H54 (cell line): ENCODE measurements around the gene CPSF7.
A peak's percentile ranks its signal among the peaks of the same experiment; 100 is the strongest.

Source experiments
- DNase-seq: peaks from one replicate; pipeline ENCODE4 v3.0.0; 2011; ENCODE audit warnings: low spot score, mixed read lengths; ENCODE audit not compliant: insufficient read length
- FAIRE-seq: peaks from 3 replicates; lab custom pipeline; 2011; peaks lifted over from hg19 to GRCh38; lab: Jason Lieb, UNC
- POLR2A ChIP-seq: IDR thresholded peaks from 2 replicates; pipeline ENCODE4 v1.6.1; 2011; ENCODE audit warnings: low read depth, mild to moderate bottlenecking, low read length

CPSF7 gene

DNA sequence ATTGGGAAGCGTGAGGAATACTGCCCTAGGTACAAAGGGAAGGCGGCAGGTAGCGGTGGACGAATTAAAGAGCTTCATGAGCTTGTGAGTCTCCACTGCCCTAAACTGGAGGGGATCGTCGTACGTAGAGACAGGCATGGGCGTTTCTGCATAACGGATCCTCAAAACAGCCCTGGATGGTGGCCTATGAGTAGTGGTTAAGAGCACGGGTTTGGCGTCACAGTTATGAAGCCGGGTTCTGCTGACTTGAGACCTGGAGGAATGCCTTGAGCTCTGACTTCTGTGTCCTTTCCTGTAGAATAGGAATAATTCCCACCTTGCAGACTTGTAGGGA is 67.3 kb downstream of the CPSF7 start:
- FAIRE-seq (no peak), DNase-seq (no peak)
- no peak for TF ChIP-seq POLR2A

DNA sequence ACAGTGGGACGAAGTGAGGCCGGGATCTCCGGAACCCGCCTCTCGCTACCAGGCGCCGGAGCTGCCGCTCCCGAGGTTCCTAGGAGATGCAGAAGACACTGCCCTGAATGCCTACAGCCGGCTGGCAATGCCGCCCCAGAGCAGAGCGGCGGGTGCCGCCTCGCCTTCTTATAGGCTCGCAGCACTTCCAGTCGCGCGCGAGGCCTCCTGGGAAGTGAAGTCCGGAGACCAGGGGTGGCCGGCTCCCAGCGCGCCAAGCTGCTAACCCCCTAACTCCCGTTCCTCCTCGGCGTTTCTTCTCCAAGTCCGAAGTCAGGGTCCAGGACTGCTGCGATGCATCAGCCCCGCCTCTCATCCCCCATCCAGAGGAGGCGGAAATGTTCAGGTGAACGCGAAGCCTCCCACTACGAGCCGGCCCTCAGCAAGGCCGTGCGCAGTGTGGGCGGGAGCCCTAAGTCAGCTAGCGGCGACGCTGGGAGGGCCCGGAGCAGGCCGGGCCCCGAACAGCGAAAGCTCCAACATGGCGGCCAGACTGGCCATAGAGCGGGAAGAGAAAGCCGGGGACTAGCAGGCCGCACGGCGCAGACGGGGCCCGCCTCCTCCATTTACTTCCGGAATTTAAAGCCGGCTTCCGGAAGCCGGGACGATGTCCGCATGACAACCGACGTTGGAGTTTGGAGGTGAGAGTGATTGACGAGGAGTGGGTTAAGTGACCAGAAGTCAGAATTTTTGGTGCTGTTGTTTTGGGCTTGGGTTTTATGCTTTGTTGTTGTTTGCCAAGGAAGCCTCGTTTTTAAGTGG is 67.8 kb downstream of the CPSF7 start, which contains the start of the genes CYB561A3 and TMEM138:
TSS of gene CYB561A3 (minus strand) at position 142 of the 801 bp plus-strand sequence. CDS start 5,169 bp downstream, outside the sequence.
TSS of gene TMEM138 (plus strand) at position 634 of the 801 bp plus-strand sequence. CDS start 2,017 bp downstream, outside the sequence.
- peak; percentile 97 for TF ChIP-seq POLR2A
- peak; percentile 86 for DNase-seq
- no peak for FAIRE-seq

DNA sequence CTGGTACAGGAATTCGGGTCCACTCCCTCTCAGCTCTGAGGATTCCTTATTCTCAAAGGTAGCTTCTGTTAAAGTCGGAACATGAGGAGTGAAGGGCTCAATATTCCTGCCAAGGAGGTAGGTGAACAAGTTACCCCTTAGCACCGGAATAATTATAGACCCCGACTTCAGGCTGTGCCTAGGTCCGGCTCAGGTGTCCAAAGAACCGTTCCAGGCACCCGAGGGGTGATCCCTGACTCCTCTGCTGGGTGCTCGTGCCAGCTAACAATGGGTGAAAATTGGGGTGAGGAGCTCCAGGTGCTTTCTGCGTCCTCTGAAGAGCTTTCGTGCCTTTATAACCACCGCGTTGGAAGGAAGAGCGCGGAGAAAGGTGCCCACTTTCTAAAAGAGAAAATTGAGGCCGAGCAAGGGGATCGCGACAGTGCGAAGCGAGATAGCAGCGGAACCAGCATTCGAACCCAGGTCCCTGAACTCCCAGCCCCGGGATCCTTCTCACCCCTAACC is 68.5 kb downstream of the CPSF7 start:
- TF ChIP-seq POLR2A = no peak
- DNase-seq (no peak), FAIRE-seq (no peak)

GRCh38 chr11:61359516-61359915 is 70.3 kb downstream of the CPSF7 start:
- DNase-seq = no peak
- FAIRE-seq = no peak
- TF ChIP-seq POLR2A = no peak

DNA sequence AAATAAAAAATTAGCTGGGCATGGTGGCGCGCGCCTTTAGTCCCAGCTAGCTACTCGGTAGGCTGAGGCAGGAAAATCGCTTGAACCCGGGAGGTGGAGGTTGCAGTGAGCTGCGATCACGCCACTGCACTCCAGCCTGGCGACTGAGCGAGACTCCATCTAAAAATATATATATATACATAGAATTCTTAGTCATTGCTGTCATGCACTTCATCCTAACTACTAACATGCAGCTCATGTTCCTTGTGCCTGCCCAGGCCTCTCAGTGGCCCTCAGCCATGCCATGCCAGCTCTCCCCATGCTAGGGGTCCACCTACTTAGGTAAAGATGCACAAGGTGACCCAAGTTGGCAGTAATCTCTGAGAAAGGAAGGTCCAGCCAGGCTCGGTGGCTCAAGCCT is 71.2 kb downstream of the CPSF7 start:
- TF ChIP-seq POLR2A = no peak
- DNase-seq = no peak
- no peak for FAIRE-seq

GRCh38 chr11:61357894-61358239 is 71.9 kb downstream of the CPSF7 start:
- no peak for FAIRE-seq
- DNase-seq = no peak
- no peak for TF ChIP-seq POLR2A

DNA sequence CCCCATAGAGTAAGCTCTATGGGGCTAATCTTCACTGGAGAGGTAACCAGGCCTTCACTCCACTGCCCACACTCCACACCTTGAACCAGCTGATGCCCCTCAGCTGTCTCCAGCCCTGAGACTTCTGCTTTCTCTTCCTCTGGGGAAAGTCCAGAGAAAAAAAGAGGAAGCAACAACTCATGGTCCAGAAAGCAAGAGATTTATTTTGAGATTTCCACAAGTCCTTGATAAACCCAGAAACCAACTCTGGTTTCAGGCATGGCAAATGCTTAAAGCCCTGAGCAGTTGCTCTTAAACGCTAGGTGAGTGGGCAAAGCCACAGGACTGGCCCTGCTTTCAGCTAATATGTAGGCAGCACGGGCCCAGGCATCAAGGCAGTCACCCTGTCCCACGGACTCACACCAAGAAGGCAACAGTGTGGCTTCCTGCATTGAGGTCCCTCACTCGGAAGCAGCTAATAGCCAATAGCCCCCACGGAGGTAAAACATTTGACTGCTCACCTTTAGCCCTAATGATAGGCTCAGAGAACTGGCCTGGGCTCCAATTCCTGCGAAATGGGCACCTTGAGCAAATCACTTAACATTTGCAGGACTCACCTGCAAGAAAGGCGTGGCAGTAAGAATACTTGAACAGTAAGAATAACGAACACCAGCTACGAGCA is 72.4 kb downstream of the CPSF7 start:
- no peak for TF ChIP-seq POLR2A
- FAIRE-seq = no peak
- DNase-seq = no peak

DNA sequence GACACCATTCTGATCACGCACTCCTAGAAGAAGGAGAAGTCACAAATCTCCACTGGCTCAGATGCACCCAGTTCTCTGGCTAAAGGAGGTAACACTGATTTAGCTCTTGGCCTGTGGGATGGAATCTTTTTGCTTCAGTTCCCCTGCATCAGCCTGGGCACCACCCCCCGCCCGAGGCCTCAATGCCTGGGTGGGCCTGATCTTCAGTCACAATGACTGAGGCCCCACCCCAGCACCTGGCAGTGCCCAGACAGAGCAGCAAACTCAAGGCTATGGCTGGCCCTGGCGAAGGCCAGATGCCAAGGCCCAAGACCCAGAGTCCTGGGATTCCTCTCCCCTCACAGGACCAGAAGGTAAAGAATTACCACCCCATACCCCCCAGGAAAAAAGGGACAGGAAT is 73.1 kb downstream of the CPSF7 start:
- no peak for FAIRE-seq

DNA sequence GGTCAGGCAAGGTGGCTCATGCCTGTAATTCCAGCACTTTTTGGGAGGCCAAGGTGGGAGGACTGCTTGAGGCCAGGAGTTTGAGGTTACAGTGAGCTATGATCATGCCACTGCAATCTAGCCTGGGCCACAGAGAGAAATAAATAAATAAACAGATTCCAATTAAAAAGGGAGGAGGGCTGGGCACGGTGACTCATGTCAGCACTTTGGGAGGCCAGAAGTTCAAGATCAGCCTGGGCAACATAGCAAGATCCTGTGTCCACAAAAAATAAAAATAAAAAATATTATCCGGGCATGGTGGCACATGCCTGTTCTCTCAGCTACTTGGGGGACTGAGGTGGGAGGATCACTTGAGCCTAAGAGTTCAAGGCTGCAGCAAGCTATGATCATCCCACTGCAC is 75.6 kb downstream of the CPSF7 start:
- FAIRE-seq = no peak
- TF ChIP-seq POLR2A = no peak

More for the DNA sequence above, 73.1 kb downstream of the CPSF7 start:
- TF ChIP-seq POLR2A = no peak
- no peak for DNase-seq

DNA sequence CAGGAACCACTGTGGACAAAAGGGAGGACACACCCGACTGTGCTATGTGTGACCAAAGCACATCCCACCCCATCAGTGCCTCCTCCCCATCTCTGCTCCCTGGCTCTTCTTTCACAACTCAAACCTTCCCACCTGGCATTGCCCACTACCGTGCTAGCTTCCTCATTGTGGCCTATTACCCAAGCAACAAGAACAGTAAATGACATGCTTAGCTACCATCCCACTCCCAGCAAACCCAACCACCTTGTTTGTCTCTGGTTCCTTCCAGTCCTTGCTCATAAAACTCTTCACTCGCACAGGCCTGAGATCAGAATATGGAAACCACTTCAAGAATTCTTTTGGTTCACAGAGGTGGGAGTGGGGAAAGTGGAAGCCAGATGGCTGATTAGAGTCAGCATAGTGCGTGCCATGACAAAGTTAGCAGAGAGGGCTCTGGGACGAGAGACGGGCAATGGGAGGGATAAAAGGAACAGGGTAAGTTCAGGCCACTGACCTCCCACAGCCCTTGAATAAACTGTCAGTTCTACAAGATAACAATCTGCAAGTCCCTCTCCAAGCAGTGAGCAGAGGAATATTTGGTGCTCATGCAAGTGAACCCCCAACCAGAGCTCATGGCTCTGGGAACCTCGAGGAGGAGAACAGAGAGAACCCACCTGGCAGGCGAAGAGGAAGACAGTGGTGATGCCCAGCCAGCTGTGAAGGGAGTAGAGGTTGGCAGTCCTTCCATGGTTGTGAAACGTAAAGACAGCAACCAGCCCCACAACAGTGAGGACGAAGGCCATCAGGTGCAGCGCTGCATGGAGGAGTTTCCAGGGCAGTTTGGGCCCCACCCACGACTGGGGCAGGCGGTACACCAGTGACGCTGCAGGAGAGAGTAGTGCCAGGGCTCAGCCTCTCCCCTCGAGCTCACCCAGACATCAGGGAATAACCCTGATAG is 76.4 kb downstream of the CPSF7 start:
- DNase-seq = no peak
- no peak for FAIRE-seq

More for the DNA sequence above, 75.6 kb downstream of the CPSF7 start:
- DNase-seq = no peak

More for the DNA sequence above, 76.4 kb downstream of the CPSF7 start:
- no peak for TF ChIP-seq POLR2A
